ENCODE measurements around the gene CABLES1.
"Not testable (repeated sequence)": the region's sequence is repeated elsewhere in the genome, so short reads cannot be mapped to it uniquely, and the experiment has no call there.

DNA sequence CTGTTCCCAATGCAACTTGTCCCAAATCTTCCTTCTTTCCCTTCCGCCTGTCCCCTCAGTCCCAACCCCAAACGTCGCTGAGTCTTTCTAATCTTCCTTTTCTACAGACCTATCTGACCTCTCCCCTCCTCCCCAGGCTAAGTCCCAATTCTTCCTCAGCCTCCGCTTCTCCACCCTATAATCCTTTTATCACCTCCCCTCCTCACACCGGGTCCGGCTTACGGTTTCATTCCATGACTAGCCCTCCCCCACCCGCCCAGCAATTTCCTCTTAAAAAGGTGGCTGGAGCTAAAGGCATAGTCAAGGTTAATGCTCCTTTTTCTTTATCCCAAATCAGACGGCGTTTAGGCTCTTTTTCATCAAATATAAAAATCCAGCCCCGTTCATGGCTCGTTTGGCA lies 150.3 kb downstream of the CABLES1 start:
- not testable (repeated sequence) for TF ChIP-seq POLR2A (IDR thresholded peaks at IDR 0.05)
- TF ChIP-seq, protein P1, sequence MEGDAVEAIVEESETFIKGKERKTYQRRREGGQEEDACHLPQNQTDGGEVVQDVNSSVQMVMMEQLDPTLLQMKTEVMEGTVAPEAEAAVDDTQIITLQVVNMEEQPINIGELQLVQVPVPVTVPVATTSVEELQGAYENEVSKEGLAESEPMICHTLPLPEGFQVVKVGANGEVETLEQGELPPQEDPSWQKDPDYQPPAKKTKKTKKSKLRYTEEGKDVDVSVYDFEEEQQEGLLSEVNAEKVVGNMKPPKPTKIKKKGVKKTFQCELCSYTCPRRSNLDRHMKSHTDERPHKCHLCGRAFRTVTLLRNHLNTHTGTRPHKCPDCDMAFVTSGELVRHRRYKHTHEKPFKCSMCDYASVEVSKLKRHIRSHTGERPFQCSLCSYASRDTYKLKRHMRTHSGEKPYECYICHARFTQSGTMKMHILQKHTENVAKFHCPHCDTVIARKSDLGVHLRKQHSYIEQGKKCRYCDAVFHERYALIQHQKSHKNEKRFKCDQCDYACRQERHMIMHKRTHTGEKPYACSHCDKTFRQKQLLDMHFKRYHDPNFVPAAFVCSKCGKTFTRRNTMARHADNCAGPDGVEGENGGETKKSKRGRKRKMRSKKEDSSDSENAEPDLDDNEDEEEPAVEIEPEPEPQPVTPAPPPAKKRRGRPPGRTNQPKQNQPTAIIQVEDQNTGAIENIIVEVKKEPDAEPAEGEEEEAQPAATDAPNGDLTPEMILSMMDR (IDR thresholded peaks at IDR 0.05 in 4 of 5, conservative IDR thresholded peaks at IDR 0.05 in 1 of 5) = not testable (repeated sequence)
